Fibroblast of skin of back (primary cell): Measurements from ENCODE around the gene GADL1.

Source experiments
- DNase-seq: peaks from one replicate; pipeline ENCODE4 v3.0.0-alpha.2; 2013

The GADL1 gene

GRCh38 chr3:30810625-30811024 lies 83.8 kb downstream of the GADL1 start:
- no peak for DNase-seq

- no peak for DNase-seq
These were observed 88.8 kb downstream of the GADL1 start for GRCh38 chr3:30805695-30806094.

GRCh38 chr3:30804984-30805383 lies 89.5 kb downstream of the GADL1 start:
- DNase-seq = no peak

- no peak for DNase-seq
These were observed 99.3 kb downstream of the GADL1 start for GRCh38 chr3:30795176-30795575.

GRCh38 chr3:30793740-30794139 lies 100.7 kb downstream of the GADL1 start:
- no peak for DNase-seq

- DNase-seq = no peak
These were observed 104.3 kb downstream of the GADL1 start for GRCh38 chr3:30790150-30790549.

GRCh38 chr3:30786365-30786764 lies 108.1 kb downstream of the GADL1 start:
- no peak for DNase-seq

- DNase-seq = peak; percentile 49
These were observed 114.7 kb downstream of the GADL1 start for GRCh38 chr3:30779686-30780287.

GRCh38 chr3:30778933-30779332 lies 115.5 kb downstream of the GADL1 start:
- DNase-seq = no peak

GRCh38 chr3:30777426-30778113 lies 116.9 kb downstream of the GADL1 start:
- no peak for DNase-seq

GRCh38 chr3:30776186-30776815 lies 118.2 kb downstream of the GADL1 start:
- no peak for DNase-seq

GRCh38 chr3:30775040-30775439 lies 119.4 kb downstream of the GADL1 start:
- DNase-seq = no peak

- no peak for DNase-seq
These were observed 120.4 kb downstream of the GADL1 start for GRCh38 chr3:30774062-30774461.

GRCh38 chr3:30770387-30770786 lies 124.1 kb downstream of the GADL1 start:
- peak; percentile 90 for DNase-seq

GRCh38 chr3:30768703-30769550 lies 125.5 kb downstream of the GADL1 start:
- peak; percentile 61 for DNase-seq

- no peak for DNase-seq
These were observed 126.4 kb downstream of the GADL1 start for GRCh38 chr3:30768046-30768445.

GRCh38 chr3:30766522-30766921 lies 127.9 kb downstream of the GADL1 start:
- no peak for DNase-seq

GRCh38 chr3:30764891-30765290 lies 129.6 kb downstream of the GADL1 start:
- DNase-seq = no peak

GRCh38 chr3:30764281-30764680 lies 130.2 kb downstream of the GADL1 start:
- DNase-seq = no peak

- DNase-seq = no peak
These were observed 133.1 kb downstream of the GADL1 start for GRCh38 chr3:30761374-30761773.

GRCh38 chr3:30760737-30761136 lies 133.7 kb downstream of the GADL1 start:
- DNase-seq = no peak

- peak; percentile 26 for DNase-seq
These were observed 134.3 kb downstream of the GADL1 start for GRCh38 chr3:30760040-30760695.

GRCh38 chr3:30756218-30756617 lies 138.2 kb downstream of the GADL1 start:
- no peak for DNase-seq
